DND-41 (cell line): ENCODE data around the gene GRIK2.

ENCODE experiments used
- CTCF ChIP-seq: IDR thresholded peaks from 2 replicates; pipeline ENCODE4 v1.5.1; 2012; ENCODE audit warnings: borderline replicate concordance, low read length, moderate library complexity, mild to moderate bottlenecking; ENCODE audit not compliant: poor library complexity, severe bottlenecking; ENCODE audit errors: extremely low read depth
- EZH2 ChIP-seq: IDR thresholded peaks from 3 replicates; pipeline ENCODE4 v1.6.1; 2012; ENCODE audit warnings: borderline replicate concordance, low read depth, mild to moderate bottlenecking, moderate library complexity, low read length, inconsistent platforms; ENCODE audit not compliant: severe bottlenecking

GRCh38 chr6:101832371-101832770 lies 438.9 kb downstream of the GRIK2 start:
- TF ChIP-seq CTCF (no peak), EZH2 (no peak)
